ENCODE measurements around the gene SNTG2. TPM values are rescaled to one million over a fixed set of nuclear protein-coding genes. Genes with fewer than 3 reads are reported as not detected.

SNTG2 gene
- total RNA-seq, 2 experiments from 2014 or later = 0.57 to 1.0 TPM

DNA sequence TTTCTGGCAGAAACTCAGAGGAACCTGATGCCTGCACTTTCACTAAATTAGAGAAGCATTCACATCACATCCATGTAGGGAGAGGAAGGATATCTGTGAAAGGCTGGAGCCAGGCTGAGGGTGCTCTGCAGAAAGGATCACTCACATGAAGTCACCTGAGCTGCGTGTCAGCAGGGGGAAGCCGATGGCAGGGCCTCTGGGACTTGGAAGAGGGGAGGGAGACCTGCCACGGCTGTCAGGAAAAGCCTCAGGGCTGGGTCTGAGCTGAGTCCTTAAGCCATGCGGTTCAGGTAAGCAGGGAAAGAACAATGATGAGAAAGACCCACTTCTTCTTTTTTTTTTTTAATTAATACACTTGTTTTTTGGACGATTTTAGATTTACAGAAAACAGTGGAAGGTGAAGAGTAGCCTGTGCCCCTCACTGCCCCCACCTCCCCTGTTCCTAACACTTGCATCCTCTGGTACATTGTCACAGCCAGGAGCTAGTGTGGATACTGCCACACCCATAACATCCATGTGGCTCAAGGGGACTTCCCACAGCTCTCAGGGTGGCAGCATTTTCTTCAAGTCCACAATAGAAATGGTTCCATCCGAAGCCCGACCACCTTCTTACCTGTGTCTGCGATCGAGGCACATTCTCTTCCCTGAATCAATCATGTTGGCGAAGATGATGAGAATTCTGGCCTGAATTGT is 306.1 kb downstream of the SNTG2 start:
- H3K27me3 Mint-ChIP-seq (ENCODE audit: low read depth) = no peaks in the 10 kb centered on the region
- H3K4me1 Mint-ChIP-seq (ENCODE audit: low read depth) = no peaks in the 10 kb centered on the region
- H3K9me3 Mint-ChIP-seq = no peaks in the 10 kb centered on the region
- no peak overlapping the region for H3K4me3 Mint-ChIP-seq
- no peak overlapping the region for H3K27ac Mint-ChIP-seq
- CTCF ChIA-PET = no interaction called here
- DNase-seq = no peak
- H3K36me3 Mint-ChIP-seq (ENCODE audit: low read depth) = no peaks in the 10 kb centered on the region
- intact Hi-C loops (cut with micrococcal nuclease) = no loop called here

- CTCF ChIA-PET = no interaction called here
These were observed 306.7 kb downstream of the SNTG2 start for GRCh38 chr2:1257334-1257733.

DNA sequence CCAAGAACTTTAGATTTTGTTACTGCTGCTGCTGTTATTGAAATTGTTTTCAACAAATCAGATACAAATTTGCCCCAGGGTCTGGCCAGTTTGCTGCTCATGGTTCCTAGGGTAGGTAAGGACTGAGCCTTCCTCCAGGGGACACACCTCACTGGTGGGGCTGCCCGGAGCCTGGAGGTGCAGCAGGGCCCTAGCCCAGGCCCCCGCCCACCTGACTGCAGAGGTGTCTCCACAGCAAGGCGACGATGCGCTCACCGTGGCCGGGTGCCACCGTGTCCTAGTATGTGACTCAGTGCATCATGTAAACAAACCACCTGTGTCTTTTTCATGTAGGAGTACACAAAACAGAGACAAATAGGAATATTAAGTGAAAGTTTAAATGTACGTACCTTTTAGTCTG is 309.1 kb downstream of the SNTG2 start:
- Mint-ChIP-seq H3K27ac (no peak overlapping the region), H3K4me1 (ENCODE audit: low read depth) (no peaks in the 10 kb centered on the region), H3K36me3 (ENCODE audit: low read depth) (no peaks in the 10 kb centered on the region), H3K9me3 (no peaks in the 10 kb centered on the region), H3K27me3 (ENCODE audit: low read depth) (no peaks in the 10 kb centered on the region), H3K4me3 (no peak overlapping the region)
- intact Hi-C loops (cut with micrococcal nuclease) = no loop called here
- DNase-seq = no peak
- CTCF ChIA-PET = no interaction called here

More at GRCh38 chr2:1257334-1257733, 306.7 kb downstream of the SNTG2 start:
- H3K36me3 Mint-ChIP-seq (ENCODE audit: low read depth) = no peaks in the 10 kb centered on the region
- H3K9me3 Mint-ChIP-seq = no peaks in the 10 kb centered on the region
- no peaks in the 10 kb centered on the region for H3K4me1 Mint-ChIP-seq (ENCODE audit: low read depth)
- no peak overlapping the region for H3K27ac Mint-ChIP-seq
- no peaks in the 10 kb centered on the region for H3K27me3 Mint-ChIP-seq (ENCODE audit: low read depth)
- intact Hi-C loops (cut with micrococcal nuclease) = no loop called here
- no peak overlapping the region for H3K4me3 Mint-ChIP-seq
- DNase-seq = no peak

DNA sequence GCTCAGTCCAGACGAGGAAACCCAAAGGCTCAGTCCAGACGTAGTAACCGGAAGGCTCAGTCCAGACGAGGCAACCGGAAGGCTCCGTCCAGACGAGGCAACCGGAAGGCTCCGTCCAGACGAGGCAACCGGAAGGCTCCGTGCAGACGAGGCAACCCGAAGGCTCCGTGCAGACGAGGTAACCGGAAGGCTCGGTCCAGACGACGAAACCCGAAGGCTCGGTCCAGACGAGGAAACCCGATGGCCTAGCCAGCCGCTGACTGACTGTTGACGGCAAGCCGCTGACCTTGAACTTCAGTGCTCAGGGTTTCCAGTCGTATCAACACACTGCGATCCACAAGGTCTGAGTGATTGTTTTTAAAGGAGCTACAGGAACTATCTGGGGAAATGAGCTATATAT is 312.0 kb downstream of the SNTG2 start:
- H3K27me3 Mint-ChIP-seq (ENCODE audit: low read depth) = peaks cover 3% of the 10 kb centered on the region
- CTCF ChIA-PET = interaction anchor here (0.5 kb wide), 1 partner anchor 56 kb away, joined by 3 read pairs; no protein-coding TSS in a partner anchor
- H3K4me3 Mint-ChIP-seq = no peak overlapping the region
- H3K36me3 Mint-ChIP-seq (ENCODE audit: low read depth) = no peaks in the 10 kb centered on the region
- no peak for DNase-seq
- no peak overlapping the region for H3K27ac Mint-ChIP-seq
- H3K9me3 Mint-ChIP-seq = no peaks in the 10 kb centered on the region
- intact Hi-C loops (cut with micrococcal nuclease) = no loop called here
- no peaks in the 10 kb centered on the region for H3K4me1 Mint-ChIP-seq (ENCODE audit: low read depth)

DNA sequence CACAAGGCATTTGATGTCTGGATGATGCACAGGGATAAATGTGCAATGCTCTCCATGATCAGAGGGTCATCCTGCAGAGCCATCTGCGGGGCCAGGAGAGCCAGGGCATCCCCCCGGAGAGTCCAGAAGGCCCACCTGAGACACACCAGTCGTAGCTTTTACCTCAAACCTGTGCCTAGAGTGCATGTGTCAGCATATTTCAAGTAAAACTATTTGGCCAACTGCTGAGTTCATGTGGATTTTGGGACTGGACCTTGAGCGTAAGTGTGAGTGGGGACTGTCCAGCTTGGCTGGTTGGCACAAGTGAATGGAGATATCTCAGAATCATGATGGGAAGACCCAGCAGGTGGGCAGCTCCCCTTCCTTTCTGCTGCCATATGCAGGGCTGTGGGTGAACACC is 314.8 kb downstream of the SNTG2 start:
- H3K36me3 Mint-ChIP-seq (ENCODE audit: low read depth) = no peaks in the 10 kb centered on the region
- intact Hi-C loops (cut with micrococcal nuclease) = no loop called here
- no peak overlapping the region for H3K4me3 Mint-ChIP-seq
- H3K27me3 Mint-ChIP-seq (ENCODE audit: low read depth) = peaks cover 3% of the 10 kb centered on the region
- no peaks in the 10 kb centered on the region for H3K9me3 Mint-ChIP-seq
- H3K4me1 Mint-ChIP-seq (ENCODE audit: low read depth) = no peaks in the 10 kb centered on the region
- DNase-seq = no peak
- CTCF ChIA-PET = interaction anchor here (0.7 kb wide), 1 partner anchor 92 kb away, joined by 3 read pairs; no protein-coding TSS in a partner anchor
- no peak overlapping the region for H3K27ac Mint-ChIP-seq

- DNase-seq = no peak
- Mint-ChIP-seq H3K9me3 (no peaks in the 10 kb centered on the region), H3K27me3 (ENCODE audit: low read depth) (peaks cover 3% of the 10 kb centered on the region), H3K27ac (no peak overlapping the region), H3K4me1 (ENCODE audit: low read depth) (no peaks in the 10 kb centered on the region), H3K36me3 (ENCODE audit: low read depth) (no peaks in the 10 kb centered on the region), H3K4me3 (no peak overlapping the region)
- intact Hi-C loops (cut with micrococcal nuclease) = no loop called here
- CTCF ChIA-PET = no interaction called here
These were observed 315.7 kb downstream of the SNTG2 start for GRCh38 chr2:1266351-1266750.

- CTCF ChIA-PET = no interaction called here
- Mint-ChIP-seq H3K4me3 (no peak overlapping the region), H3K27me3 (ENCODE audit: low read depth) (peaks cover 3% of the 10 kb centered on the region), H3K27ac (no peak overlapping the region), H3K36me3 (ENCODE audit: low read depth) (no peaks in the 10 kb centered on the region), H3K9me3 (no peaks in the 10 kb centered on the region), H3K4me1 (ENCODE audit: low read depth) (no peaks in the 10 kb centered on the region)
- DNase-seq = no peak
- intact Hi-C loops (cut with micrococcal nuclease) = no loop called here
These were observed 317.4 kb downstream of the SNTG2 start for GRCh38 chr2:1268034-1268433.

GRCh38 chr2:1269812-1270211 is 319.2 kb downstream of the SNTG2 start:
- H3K4me1 Mint-ChIP-seq (ENCODE audit: low read depth) = no peaks in the 10 kb centered on the region
- CTCF ChIA-PET = no interaction called here
- H3K27ac Mint-ChIP-seq = no peak overlapping the region
- H3K27me3 Mint-ChIP-seq (ENCODE audit: low read depth) = peaks cover 3% of the 10 kb centered on the region
- peaks cover 2% of the 10 kb centered on the region for H3K36me3 Mint-ChIP-seq (ENCODE audit: low read depth)
- peaks cover 10% of the 10 kb centered on the region for H3K9me3 Mint-ChIP-seq
- no peak overlapping the region for H3K4me3 Mint-ChIP-seq
- DNase-seq = no peak
- intact Hi-C loops (cut with micrococcal nuclease) = no loop called here

GRCh38 chr2:1272835-1273234 is 322.2 kb downstream of the SNTG2 start:
- Mint-ChIP-seq H3K4me1 (ENCODE audit: low read depth) (no peaks in the 10 kb centered on the region), H3K36me3 (ENCODE audit: low read depth) (peaks cover 2% of the 10 kb centered on the region), H3K4me3 (no peak overlapping the region), H3K27ac (no peak overlapping the region), H3K9me3 (peaks cover 19% of the 10 kb centered on the region), H3K27me3 (ENCODE audit: low read depth) (no peaks in the 10 kb centered on the region)
- DNase-seq = no peak
- CTCF ChIA-PET = no interaction called here
- intact Hi-C loops (cut with micrococcal nuclease) = no loop called here

GRCh38 chr2:1277634-1278033 is 327.0 kb downstream of the SNTG2 start:
- Mint-ChIP-seq H3K27ac (no peak overlapping the region), H3K27me3 (ENCODE audit: low read depth) (no peaks in the 10 kb centered on the region)

GRCh38 chr2:1278125-1278524 is 327.5 kb downstream of the SNTG2 start:
- intact Hi-C loops (cut with micrococcal nuclease) = no loop called here
- H3K4me1 Mint-ChIP-seq (ENCODE audit: low read depth) = no peaks in the 10 kb centered on the region
- no peaks in the 10 kb centered on the region for H3K27me3 Mint-ChIP-seq (ENCODE audit: low read depth)
- CTCF ChIA-PET = no interaction called here
- H3K36me3 Mint-ChIP-seq (ENCODE audit: low read depth) = peaks cover 2% of the 10 kb centered on the region
- H3K9me3 Mint-ChIP-seq = peaks cover 19% of the 10 kb centered on the region
- no peak overlapping the region for H3K27ac Mint-ChIP-seq
- no peak overlapping the region for H3K4me3 Mint-ChIP-seq
- no peak for DNase-seq

More at GRCh38 chr2:1277634-1278033, 327.0 kb downstream of the SNTG2 start:
- Mint-ChIP-seq H3K4me3 (no peak overlapping the region), H3K36me3 (ENCODE audit: low read depth) (peaks cover 2% of the 10 kb centered on the region), H3K4me1 (ENCODE audit: low read depth) (no peaks in the 10 kb centered on the region), H3K9me3 (peaks cover 19% of the 10 kb centered on the region)
- CTCF ChIA-PET = no interaction called here
- DNase-seq = no peak
- intact Hi-C loops (cut with micrococcal nuclease) = no loop called here

GRCh38 chr2:1278861-1279260 is 328.2 kb downstream of the SNTG2 start:
- H3K36me3 Mint-ChIP-seq (ENCODE audit: low read depth) = peaks cover 2% of the 10 kb centered on the region
- no peak overlapping the region for H3K4me3 Mint-ChIP-seq
- CTCF ChIA-PET = no interaction called here
- peaks cover 17% of the 10 kb centered on the region for H3K9me3 Mint-ChIP-seq
- intact Hi-C loops (cut with micrococcal nuclease) = no loop called here
- no peak overlapping the region for H3K27ac Mint-ChIP-seq
- H3K4me1 Mint-ChIP-seq (ENCODE audit: low read depth) = no peaks in the 10 kb centered on the region
- no peaks in the 10 kb centered on the region for H3K27me3 Mint-ChIP-seq (ENCODE audit: low read depth)
- no peak for DNase-seq

GRCh38 chr2:1282552-1282951 is 331.9 kb downstream of the SNTG2 start:
- Mint-ChIP-seq H3K27me3 (ENCODE audit: low read depth) (no peaks in the 10 kb centered on the region), H3K9me3 (no peaks in the 10 kb centered on the region), H3K36me3 (ENCODE audit: low read depth) (no peaks in the 10 kb centered on the region), H3K4me1 (ENCODE audit: low read depth) (no peaks in the 10 kb centered on the region), H3K27ac (no peak overlapping the region), H3K4me3 (no peak overlapping the region)
- DNase-seq = no peak
- CTCF ChIA-PET = no interaction called here
- intact Hi-C loops (cut with micrococcal nuclease) = no loop called here

All from activated naive CD4-positive, alpha-beta T cell treated with anti-CD3 and anti-CD28 coated beads for 36 hours (primary cell).